A172 (cell line): ENCODE data around the gene N4BP2L2. TPM values are rescaled to one million over a fixed set of nuclear protein-coding genes. Genes with fewer than 3 reads are reported as not detected.

Experiments used
- total RNA-seq: library from RNA; depleted of rRNA; stranded (reverse); fragments of >200 nt; shearing (Covaris generic); gene quantifications from 2 replicates; pipeline ENCODE4 v1.2.3, GENCODE V29; 2014; rRNA removed

N4BP2L2 gene
- total RNA-seq, 1 experiment from 2014 or later = 81.2 TPM

Other genes starting within 250 kb of the N4BP2L2 start
- not detected in 2 replicates for gene ZAR1L, start 223.4 kb downstream of the N4BP2L2 start, total RNA-seq
- gene BRCA2, start 223.3 kb downstream of the N4BP2L2 start, total RNA-seq = 9.7 and 13.0 TPM in 2 replicates
- gene N4BP2L1, start 110.7 kb downstream of the N4BP2L2 start, total RNA-seq = 1.5 and 2.2 TPM in 2 replicates
- gene PDS5B, start 47.7 kb upstream of the N4BP2L2 start, total RNA-seq = 11.0 and 18.0 TPM in 2 replicates